CD4-positive, alpha-beta T cell treated with Interleukin-15 for 4 hours (primary cell): ENCODE measurements around the gene CNPY3.
A peak's percentile ranks its signal among the peaks of the same experiment; 100 is the strongest.
"Not testable (repeated sequence)": the region's sequence is repeated elsewhere in the genome, so short reads cannot be mapped to it uniquely, and the experiment has no call there.

ENCODE experiments used
- DNase-seq: peaks from one replicate; pipeline ENCODE4 v3.0.0-alpha.2; 2020; ENCODE audit warnings: low spot score

CNPY3 gene

DNA sequence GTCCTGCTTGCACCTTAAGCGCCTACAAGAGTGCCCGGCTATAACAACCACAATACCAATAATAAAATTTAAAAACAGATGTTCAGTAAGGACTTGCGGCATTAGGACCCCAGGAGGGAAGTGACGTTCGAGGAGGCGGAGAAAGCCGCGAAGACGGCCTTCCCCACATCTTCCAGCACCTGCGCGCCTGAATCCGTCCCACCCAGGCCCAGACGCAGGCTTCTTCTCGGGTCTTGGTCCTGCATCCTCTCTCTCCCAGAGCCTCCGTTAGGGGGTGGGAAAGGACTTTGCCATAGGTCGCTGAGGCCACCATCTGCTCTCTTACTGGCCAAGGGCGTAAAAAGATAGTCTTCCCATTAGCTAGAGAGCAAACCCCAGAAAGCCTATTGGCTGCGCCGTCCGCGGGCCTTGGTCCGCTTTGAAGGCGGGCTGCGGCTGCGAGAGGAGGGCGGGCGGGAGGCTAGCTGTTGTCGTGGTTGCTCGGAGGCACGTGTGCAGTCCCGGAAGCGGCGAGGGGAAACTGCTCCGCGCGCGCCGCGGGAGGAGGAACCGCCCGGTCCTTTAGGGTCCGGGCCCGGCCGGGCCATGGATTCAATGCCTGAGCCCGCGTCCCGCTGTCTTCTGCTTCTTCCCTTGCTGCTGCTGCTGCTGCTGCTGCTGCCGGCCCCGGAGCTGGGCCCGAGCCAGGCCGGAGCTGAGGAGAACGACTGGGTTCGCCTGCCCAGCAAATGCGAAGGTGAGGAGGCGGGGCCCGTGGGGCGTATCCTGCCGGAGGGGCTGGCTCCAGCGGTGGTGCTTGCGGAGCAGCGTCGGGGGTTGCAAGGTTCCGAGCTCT, at the start of gene CNPY3:
Gene CNPY3, plus strand, starts transcription at position 495 of the 835 bp plus-strand sequence. Its CDS starts 91 bp downstream, at position 586.
- DNase-seq = peak; percentile 95

- DNase-seq = not testable (repeated sequence)
These were observed 49.0 kb upstream of the CNPY3 start for GRCh38 chr6:42880240-42880817.

DNA sequence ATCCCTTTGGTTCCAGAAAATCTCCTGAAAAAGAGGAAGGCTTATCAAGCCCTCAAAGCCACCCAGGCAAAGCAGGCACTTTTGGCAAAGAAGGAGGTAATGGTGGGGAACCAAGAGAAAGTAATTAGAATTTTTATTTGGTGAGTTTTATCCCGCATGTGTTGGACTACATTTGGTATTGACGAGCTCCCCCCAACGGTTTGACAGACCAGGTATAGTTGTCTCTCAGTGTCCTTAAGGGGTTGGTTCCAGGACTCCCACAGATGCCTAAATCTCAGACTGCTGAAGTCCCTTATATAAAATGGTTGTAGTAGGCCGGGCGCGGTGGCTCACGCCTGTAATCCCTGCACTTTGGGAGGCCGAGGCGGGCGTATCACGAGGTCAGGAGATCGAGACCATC, 48.4 kb upstream of the CNPY3 start:
- not testable (repeated sequence) for DNase-seq

GRCh38 chr6:42885702-42886101, 43.6 kb upstream of the CNPY3 start:
- DNase-seq = no peak

DNA sequence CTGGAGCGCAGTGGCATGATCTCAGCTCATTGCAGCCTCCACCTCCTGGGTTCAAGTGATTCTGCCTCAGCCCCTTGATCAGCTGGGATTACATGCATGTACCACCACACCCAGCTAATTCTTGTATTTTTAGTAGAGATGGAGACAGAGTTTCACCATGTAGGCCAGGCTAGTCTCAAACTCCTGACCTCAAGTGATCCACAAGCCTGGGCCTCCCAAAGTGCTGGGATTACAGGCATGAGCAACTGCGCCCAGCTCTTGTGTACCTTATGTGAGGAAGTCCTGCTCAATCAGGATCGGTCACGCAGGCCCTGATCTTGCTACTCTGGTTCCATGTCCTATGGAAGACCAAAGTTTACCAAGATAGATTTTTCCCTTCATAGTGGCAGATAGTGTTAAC, 41.1 kb upstream of the CNPY3 start:
- not testable (repeated sequence) for DNase-seq

DNA sequence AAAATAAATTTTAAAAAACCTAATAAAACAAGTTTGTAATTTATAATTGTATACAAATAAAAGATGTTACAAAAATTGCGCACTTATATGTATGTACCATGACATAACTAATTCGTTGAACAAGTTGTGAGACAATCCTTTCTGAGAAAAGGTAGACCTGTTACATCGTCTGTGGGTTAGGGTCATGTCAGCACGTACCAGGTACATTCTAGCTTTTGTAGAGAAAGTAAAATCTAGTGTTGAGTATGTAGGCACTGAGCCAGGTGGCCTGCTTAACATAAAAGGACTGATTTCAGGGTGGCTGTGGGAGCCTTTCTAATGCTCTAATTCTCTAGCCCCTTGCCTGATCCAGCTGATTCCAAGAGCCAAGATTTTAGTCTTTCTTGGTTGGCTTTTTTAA, 39.5 kb upstream of the CNPY3 start:
- DNase-seq = peak; percentile 12

DNA sequence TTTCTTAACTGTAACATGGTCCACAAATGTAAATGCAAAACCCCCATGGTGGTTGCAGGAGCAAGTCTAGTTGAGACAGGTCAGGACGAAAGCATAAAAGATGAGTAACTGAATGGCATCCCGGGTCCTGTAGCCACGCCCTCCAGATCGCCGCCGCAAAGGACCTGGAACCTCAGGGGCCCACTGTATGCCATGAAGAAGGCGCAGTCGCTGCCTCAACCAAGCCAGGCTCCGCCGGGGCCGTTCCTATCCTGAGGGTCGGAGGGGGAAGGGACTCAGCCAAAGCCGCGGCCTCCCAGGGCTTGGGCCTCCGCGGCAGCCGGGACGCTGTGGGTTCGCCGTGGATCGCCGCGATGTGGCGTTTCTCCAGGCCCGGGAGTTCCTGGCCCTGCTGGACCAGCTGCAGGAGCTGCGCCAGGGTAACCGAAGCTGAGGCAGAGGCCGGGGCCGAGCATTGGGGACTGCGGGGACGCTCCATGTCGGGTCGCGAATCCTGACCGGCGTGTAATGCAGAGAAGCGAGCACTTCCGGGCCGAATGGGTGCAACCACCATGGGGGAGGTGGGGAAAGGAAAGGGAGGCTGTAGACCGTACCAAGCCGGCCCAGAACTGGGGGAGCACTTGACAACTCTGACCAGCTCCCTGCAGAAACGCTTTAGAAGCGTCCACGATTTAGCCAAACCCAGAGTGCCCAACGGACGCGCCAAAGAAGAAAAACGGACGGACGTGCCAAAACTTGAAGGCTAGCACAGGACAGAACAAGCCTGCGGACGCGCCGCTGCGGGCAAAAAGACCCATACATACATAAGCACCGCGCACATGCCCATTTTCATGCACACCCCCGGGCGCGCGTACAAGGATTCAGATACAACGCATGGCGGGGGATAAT, 38.7 kb upstream of the CNPY3 start:
- peak; percentile 91 for DNase-seq

DNA sequence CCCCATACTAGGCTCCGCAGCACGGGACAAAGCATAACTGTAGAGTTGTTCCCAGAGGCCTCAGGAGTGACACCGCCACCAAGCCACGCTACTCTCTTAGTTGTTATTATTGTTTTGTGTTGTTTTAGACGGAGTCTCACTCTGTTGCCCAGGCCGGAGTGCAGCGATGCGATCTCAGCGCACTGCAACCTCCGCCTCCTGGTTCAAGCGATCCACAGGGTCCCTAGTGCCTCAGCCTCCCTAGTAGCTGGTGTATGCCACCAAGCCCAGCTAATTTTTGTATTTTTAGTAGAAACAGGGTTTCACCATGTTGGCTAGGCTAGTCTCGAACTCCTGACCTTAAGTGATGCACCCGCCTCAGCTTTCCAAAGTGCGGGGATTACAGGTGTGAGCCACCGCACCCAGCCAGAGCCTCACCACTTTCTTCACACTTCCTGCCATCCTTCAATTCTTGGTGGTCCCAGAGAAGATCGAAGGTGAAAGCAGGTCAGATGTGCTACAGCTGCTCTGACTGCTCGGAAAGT, 38.0 kb upstream of the CNPY3 start:
- no peak for DNase-seq

DNA sequence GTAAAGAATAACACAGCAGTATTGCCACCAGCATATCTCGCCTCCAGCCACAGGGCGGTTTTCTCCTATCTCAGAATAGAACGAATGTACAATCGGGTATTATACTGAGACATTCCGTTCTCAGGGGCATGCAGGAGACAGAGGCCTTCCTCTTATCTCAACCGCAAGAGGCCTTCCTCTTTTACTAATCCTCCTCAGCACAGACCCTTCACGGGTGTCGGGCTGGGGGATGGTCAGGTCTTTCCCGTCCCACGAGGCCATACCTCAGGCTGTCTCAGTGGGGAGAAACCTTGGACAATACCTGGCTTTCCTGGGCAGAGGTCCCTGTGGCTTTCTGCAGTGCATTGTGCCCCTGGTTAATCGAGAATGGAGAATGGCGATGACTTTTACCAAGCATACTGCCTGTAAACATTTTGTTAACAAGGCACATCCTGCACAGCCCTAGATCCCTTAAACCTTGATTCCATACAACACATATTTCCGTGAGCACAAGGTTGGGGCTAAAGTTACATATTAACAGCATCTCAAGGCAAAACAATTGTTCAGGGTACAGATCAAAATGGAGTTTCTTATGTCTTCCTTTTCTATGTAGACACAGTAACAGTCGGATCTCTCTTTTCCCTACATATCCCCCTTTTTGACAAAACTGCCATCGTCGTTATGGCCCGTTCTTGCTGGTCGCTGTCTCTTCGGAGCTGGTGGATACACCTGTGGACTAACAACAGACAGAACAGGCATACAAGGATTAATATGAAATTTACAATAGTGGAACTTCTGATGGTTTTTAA, 35.0 kb upstream of the CNPY3 start:
- not testable (repeated sequence) for DNase-seq

GRCh38 chr6:42896178-42896719, 33.0 kb upstream of the CNPY3 start:
- no peak for DNase-seq

GRCh38 chr6:42898891-42899361, 30.4 kb upstream of the CNPY3 start:
- DNase-seq = peak; percentile 81

DNA sequence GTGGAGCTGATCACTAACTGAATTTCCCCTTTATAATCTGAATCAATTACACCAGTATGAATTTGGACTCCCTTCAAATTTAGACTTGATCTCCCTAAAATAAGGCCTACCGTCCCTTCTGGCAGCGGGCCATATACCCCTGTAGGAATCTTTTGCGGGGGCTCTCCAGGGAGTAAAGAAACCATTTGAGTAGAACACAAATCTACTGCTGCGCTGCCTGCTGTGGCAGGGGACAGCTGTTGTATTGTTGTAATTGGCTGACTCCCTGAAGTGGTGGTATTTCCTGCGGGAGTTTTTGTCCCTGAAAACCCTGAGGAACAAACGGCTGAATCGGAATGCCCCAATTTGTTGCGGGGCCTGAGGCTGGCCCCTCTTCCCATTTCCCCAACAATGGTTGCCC, 29.4 kb upstream of the CNPY3 start:
- no peak for DNase-seq

DNA sequence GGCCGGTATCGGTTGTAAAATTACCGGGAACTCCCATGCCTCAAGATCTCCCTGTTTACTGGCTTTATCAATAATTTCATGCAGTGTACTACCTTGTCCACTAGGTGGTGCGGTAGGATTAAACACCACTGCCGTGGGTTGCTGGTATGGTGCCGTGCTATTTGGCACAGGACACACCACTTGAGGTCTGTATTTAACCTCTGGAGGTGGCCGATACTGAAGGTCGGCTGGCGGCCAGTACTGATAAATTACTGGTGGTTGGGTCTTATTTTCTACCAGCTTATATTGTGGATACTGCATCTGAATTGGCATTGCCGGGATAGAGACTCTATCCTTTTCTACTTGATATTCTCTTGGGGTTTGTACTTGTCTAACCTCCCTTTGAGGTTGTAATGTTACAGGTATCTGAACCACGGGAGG, 27.7 kb upstream of the CNPY3 start:
- peak; percentile 86 for DNase-seq

- DNase-seq = not testable (repeated sequence)
These were observed 26.6 kb upstream of the CNPY3 start for GRCh38 chr6:42902429-42903263.

DNA sequence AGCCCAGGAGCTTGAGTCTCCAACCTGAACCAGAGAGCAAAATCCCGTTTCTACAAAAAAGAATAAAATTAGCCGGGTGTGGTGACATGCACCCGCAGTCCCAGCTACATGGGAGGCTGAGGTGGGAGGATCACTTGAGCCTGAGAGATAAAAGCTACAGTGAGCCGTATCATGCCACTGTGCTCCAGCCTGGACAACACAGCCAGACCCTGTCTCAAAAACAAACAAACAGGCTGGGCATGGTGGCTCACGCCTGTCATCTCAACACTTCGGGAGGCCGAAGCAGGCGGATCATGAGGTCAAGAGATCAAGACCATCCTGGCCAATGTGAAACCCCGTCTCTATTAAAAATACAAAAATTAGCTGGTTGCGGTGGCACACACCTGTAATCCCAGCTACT, 24.8 kb upstream of the CNPY3 start:
- DNase-seq = no peak

DNA sequence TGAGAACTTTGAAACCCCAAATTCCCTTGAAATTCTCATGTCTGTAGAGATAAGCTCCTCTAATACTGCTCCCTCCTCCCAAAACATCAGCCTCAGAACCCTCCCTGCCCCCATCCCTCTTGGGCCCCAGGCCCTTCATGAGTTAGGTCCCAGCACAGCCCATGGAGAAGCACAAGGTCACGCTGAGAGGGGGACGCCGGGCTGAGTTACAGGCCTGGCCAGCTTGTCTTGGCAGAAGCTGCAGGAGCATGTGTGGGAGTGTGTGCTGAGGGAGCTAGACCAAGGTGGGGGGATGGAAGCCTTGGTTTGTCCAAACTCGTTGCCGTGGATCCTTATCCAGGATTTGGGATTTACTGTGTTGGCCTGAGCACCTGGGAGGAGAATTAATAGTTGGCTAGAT, 21.9 kb upstream of the CNPY3 start:
- no peak for DNase-seq

- DNase-seq = no peak
These were observed 19.4 kb upstream of the CNPY3 start for GRCh38 chr6:42909835-42910234.

- no peak for DNase-seq
These were observed 17.9 kb upstream of the CNPY3 start for GRCh38 chr6:42911171-42912021.

GRCh38 chr6:42914546-42914945, 14.7 kb upstream of the CNPY3 start:
- DNase-seq = no peak
